ENCODE measurements around the gene RFX3.

The RFX3 gene

DNA sequence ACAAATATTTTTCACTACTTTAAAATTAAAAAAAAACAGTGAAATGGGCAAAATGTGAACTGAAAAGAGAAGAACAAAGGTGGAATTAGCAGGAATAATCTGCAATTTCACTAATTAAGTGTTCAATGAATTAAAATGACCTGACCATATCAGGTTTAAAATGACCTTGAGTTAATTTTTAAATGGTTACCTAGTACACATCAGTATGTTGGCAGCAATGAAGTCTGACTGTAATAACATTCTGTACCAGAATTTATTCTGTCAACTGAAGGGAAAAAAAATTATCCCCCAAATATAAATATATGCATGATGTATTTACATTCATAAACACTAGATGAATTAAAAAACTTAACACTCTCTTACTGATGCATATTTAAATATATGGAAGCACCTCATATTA, 165.6 kb downstream of the RFX3 start:
- TF ChIP-seq, protein P1, sequence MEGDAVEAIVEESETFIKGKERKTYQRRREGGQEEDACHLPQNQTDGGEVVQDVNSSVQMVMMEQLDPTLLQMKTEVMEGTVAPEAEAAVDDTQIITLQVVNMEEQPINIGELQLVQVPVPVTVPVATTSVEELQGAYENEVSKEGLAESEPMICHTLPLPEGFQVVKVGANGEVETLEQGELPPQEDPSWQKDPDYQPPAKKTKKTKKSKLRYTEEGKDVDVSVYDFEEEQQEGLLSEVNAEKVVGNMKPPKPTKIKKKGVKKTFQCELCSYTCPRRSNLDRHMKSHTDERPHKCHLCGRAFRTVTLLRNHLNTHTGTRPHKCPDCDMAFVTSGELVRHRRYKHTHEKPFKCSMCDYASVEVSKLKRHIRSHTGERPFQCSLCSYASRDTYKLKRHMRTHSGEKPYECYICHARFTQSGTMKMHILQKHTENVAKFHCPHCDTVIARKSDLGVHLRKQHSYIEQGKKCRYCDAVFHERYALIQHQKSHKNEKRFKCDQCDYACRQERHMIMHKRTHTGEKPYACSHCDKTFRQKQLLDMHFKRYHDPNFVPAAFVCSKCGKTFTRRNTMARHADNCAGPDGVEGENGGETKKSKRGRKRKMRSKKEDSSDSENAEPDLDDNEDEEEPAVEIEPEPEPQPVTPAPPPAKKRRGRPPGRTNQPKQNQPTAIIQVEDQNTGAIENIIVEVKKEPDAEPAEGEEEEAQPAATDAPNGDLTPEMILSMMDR (IDR thresholded peaks at IDR 0.05; ENCODE audit: low read length), result no peak
- TF ChIP-seq EZH2 (optimal IDR thresholded peaks at IDR 0.05; ENCODE audit: low read depth, low read length) (no peak), EZH2phosphoT487 (IDR thresholded peaks at IDR 0.05; ENCODE audit: low read length) (no peak)
- H3K4me2 ChIP-seq (ENCODE audit: low read depth, low read length), result no peak overlapping the region

DNA sequence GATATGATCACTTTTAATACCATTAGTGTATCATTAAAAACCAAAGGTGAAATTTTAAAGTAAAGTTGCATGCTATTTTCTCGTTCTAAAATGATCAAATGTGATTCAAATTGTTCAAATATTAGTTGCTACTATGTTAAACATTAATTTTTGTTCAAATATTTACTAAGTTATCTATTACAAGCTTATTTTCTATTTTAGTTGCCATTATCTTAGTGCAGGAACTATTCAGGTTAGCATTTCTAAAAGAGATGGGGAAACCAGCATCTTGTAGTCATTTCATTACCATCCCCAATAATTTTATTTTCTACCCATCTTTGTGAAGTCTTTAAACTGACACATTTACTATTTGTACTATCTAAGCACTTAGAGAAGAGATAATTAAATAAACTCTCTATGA, 166.0 kb downstream of the RFX3 start:
- no peaks in the 10 kb centered on the region for H3K36me3 ChIP-seq (replicated peaks; ENCODE audit: insufficient read depth, low read length)
- DNase-seq, result no peak
- no peaks in the 10 kb centered on the region for H3K79me2 ChIP-seq (ENCODE audit: low read length)
- no peaks in the 10 kb centered on the region for H3K27me3 ChIP-seq (replicated peaks; ENCODE audit: insufficient read depth, low read length)
- no peak overlapping the region for H3K27ac ChIP-seq (ENCODE audit: low read length)
- no peak for TF ChIP-seq EZH2phosphoT487 (IDR thresholded peaks at IDR 0.05; ENCODE audit: low read length)
- no peak for TF ChIP-seq EZH2 (optimal IDR thresholded peaks at IDR 0.05; ENCODE audit: low read depth, low read length)
- TF ChIP-seq, protein P1 (IDR thresholded peaks at IDR 0.05; ENCODE audit: low read length), result no peak
- no peaks in the 10 kb centered on the region for H3K9me3 ChIP-seq (replicated peaks; ENCODE audit: insufficient read depth, low read length)
- H3K4me1 ChIP-seq (ENCODE audit: low read length), result no peaks in the 10 kb centered on the region
- H3K4me3 ChIP-seq (ENCODE audit: low read length), result no peak overlapping the region
- H3F3A ChIP-seq (ENCODE audit: insufficient read depth, low read length), result no peaks in the 10 kb centered on the region
- H4K20me1 ChIP-seq (ENCODE audit: insufficient read depth, low read length), result no peaks in the 10 kb centered on the region
- H2AFZ ChIP-seq (ENCODE audit: low read length), result no peak overlapping the region
- no peak overlapping the region for H3K9ac ChIP-seq (ENCODE audit: low read length)
- H3K9me2 ChIP-seq (replicated peaks; ENCODE audit: insufficient read depth, low read length), result no peaks in the 10 kb centered on the region
- no peak overlapping the region for H3K4me2 ChIP-seq (ENCODE audit: low read depth, low read length)

More for the DNA sequence above, 165.6 kb downstream of the RFX3 start:
- no peak for DNase-seq
- H4K20me1 ChIP-seq (ENCODE audit: insufficient read depth, low read length), result no peaks in the 10 kb centered on the region
- no peaks in the 10 kb centered on the region for H3K9me3 ChIP-seq (replicated peaks; ENCODE audit: insufficient read depth, low read length)
- no peaks in the 10 kb centered on the region for H3K9me2 ChIP-seq (replicated peaks; ENCODE audit: insufficient read depth, low read length)
- no peaks in the 10 kb centered on the region for H3K79me2 ChIP-seq (ENCODE audit: low read length)
- H3F3A ChIP-seq (ENCODE audit: insufficient read depth, low read length), result no peaks in the 10 kb centered on the region
- H3K27ac ChIP-seq (ENCODE audit: low read length), result no peak overlapping the region
- H2AFZ ChIP-seq (ENCODE audit: low read length), result no peak overlapping the region
- H3K4me3 ChIP-seq (ENCODE audit: low read length), result no peak overlapping the region
- H3K9ac ChIP-seq (ENCODE audit: low read length), result no peak overlapping the region
- H3K27me3 ChIP-seq (replicated peaks; ENCODE audit: insufficient read depth, low read length), result no peaks in the 10 kb centered on the region
- no peaks in the 10 kb centered on the region for H3K36me3 ChIP-seq (replicated peaks; ENCODE audit: insufficient read depth, low read length)
- no peaks in the 10 kb centered on the region for H3K4me1 ChIP-seq (ENCODE audit: low read length)

DNA sequence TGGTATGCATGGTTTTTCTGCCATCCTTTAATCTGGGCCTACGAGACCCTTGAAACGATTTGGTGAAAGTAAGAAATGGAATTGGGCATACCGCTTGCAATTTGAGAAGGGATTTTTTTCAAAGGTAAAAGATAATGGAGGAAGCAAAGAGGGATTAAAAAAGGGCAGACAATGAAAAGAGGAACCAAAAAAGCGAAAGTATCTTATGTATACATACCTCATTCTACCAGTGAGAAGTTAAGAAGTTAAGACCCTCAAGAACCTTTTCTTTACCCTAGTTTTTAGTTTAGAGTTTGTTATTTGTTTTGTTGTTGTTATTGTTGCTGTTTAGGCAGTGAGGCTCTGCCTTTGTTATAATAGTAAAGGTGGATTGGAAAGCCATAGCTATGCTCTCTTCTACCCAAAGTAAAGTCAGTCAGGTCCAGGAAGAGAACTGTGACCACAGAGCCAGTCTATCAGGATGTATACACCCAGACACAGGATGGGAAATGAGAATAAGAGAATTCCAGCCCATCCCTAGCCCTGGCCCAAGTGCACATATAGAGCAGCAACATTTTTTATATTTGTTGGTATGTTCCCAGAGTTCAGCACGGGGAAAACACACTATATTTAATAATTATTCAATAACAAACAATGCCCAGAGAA, 166.6 kb downstream of the RFX3 start:
- H3K36me3 ChIP-seq (replicated peaks; ENCODE audit: insufficient read depth, low read length), result no peaks in the 10 kb centered on the region
- H3K79me2 ChIP-seq (ENCODE audit: low read length), result no peaks in the 10 kb centered on the region
- TF ChIP-seq EZH2 (optimal IDR thresholded peaks at IDR 0.05; ENCODE audit: low read depth, low read length), result no peak
- TF ChIP-seq EZH2phosphoT487 (IDR thresholded peaks at IDR 0.05; ENCODE audit: low read length), result no peak
- TF ChIP-seq, protein P1 (IDR thresholded peaks at IDR 0.05; ENCODE audit: low read length), result no peak
- no peak overlapping the region for H3K27ac ChIP-seq (ENCODE audit: low read length)
- H3K27me3 ChIP-seq (replicated peaks; ENCODE audit: insufficient read depth, low read length), result no peaks in the 10 kb centered on the region
- no peak for DNase-seq
- no peaks in the 10 kb centered on the region for H3K4me1 ChIP-seq (ENCODE audit: low read length)
- H3K9me3 ChIP-seq (replicated peaks; ENCODE audit: insufficient read depth, low read length), result no peaks in the 10 kb centered on the region; the same call in 1 of the 2 replicates
- no peaks in the 10 kb centered on the region for H3F3A ChIP-seq (ENCODE audit: insufficient read depth, low read length)
- no peak overlapping the region for H2AFZ ChIP-seq (ENCODE audit: low read length)
- H3K4me2 ChIP-seq (ENCODE audit: low read depth, low read length), result no peak overlapping the region
- no peaks in the 10 kb centered on the region for H3K9me2 ChIP-seq (replicated peaks; ENCODE audit: insufficient read depth, low read length)
- no peaks in the 10 kb centered on the region for H4K20me1 ChIP-seq (ENCODE audit: insufficient read depth, low read length)
- no peak overlapping the region for H3K9ac ChIP-seq (ENCODE audit: low read length)
- H3K4me3 ChIP-seq (ENCODE audit: low read length), result no peak overlapping the region

Measured in MM.1S (cell line).